ENCODE measurements around the gene CYTH4. TPM values are rescaled to one million over a fixed set of nuclear protein-coding genes. Genes with fewer than 3 reads are reported as not detected.

Gene CYTH4
- total and polyA plus RNA-seq, 10 of the 15 experiments (the other 5 are each of a cell fraction or from before 2014, with no cell fraction given) = 1.5 to 27.3 (median 16.9) TPM

DNA sequence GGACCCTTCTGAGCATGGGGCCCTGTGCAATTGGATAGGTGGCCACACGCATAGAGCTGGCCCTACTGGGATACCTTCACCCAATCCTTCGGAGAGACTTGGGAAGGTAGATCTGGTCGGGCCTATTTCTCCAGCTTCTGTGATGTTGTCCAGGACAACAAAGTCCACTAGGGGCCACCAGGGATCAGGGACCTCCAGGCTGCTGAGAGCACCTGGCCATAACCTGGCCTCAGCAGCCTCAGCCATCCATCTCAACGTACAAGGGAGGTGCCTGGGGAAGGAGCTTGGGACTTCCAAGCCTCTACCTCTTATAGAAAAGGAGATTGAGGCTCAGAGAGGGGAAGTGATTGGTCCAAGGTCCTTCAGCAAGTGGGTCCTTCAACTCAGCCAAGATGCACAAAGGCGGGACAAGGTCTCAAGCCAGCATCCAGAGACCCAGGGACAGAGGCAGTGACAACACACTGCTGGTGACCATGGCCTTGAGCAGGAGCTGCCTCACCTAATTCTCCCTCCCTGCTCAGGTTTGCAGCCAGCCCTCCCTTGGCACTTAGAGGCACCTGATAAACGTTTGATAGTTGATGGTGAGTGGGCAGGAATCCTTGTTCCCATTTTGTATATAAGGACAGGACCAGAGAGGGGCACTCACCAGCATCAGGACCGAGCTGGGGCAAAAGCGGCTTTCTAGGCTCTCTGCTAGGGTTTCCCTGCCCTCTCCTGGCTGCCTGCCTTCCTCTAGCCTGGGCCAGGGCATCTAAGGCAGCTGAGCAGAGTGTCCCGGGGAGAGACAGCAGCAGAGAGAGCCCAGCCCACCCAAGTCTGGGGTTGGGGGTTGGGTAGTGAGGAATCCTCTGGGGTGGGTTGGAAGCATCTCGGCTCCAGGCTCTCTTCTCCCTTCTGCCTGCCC is 42.7 kb upstream of the CYTH4 start:
- ATAC-seq (no peak), FAIRE-seq (no peak), DNase-seq (ENCODE audit: low read depth, low spot score) (no peak)
- Histone ChIP-seq H3K9ac (ENCODE audit: control insufficient read depth, insufficient read depth, low read length) (no peak overlapping the region), H3K27ac (ENCODE audit: control insufficient read depth, insufficient read depth) (no peak overlapping the region; the same call in none of the 2 replicates), H3K27me3 (replicated peaks in 1 of 2; ENCODE audit: control insufficient read depth in 2 of 2, insufficient read depth in 2 of 2, low read length in 1 of 2) (no peaks in the 10 kb centered on the region), H3K79me2 (ENCODE audit: control insufficient read depth, insufficient read depth, low read length) (peaks cover 90% of the 10 kb centered on the region), H3K4me1 (ENCODE audit: control insufficient read depth, insufficient read depth, low read length) (peaks cover 70% of the 10 kb centered on the region), H3K9me3 (replicated peaks; ENCODE audit: control insufficient read depth, insufficient read depth, low read length) (no peaks in the 10 kb centered on the region), H3K4me2 (ENCODE audit: control insufficient read depth, insufficient read depth) (peak overlapping the region; percentile 73), H3K36me3 (ENCODE audit: control insufficient read depth in 2 of 2, insufficient read depth in 2 of 2, low read length in 1 of 2) (peaks cover 29 to 47% of the 10 kb centered on the region in 2 experiments), H4K20me1 (ENCODE audit: control insufficient read depth, insufficient read depth) (peaks cover 7% of the 10 kb centered on the region; the same call in 1 of the 2 replicates), H3K4me3 (peak overlapping the region; percentile 39; the same call in 1 of the 2 replicates), H2AFZ (ENCODE audit: control insufficient read depth, low read depth, low read length) (no peak overlapping the region)
- intact Hi-C loops (cut with micrococcal nuclease; ENCODE audit: unreplicated experiment) (loop anchor here (5.0 kb wide), 1 partner anchor 77 kb away; no protein-coding TSS in a partner anchor), in situ Hi-C loops (cut with MboI) (no loop called here)
- ChIA-PET SMC1A (ENCODE audit: uncharacterized antibody, unreplicated experiment) (interaction anchor here (7.0 to 10.3 kb wide), 4 partner anchors 9 to 22 kb away, joined by 87 to 165 read pairs (median 109); no protein-coding TSS in a partner anchor), CTCF (interaction anchor here (0.6 to 12.8 kb wide), 6 partner anchors 9 to 195 kb away, joined by 3 to 265 read pairs (median 8); no protein-coding TSS in a partner anchor), POLR2A (interaction anchor here (0.7 to 12.5 kb wide), 4 partner anchors 9 to 40 kb away, joined by 3 to 246 read pairs (median 96); no protein-coding TSS in a partner anchor), RAD21 (ENCODE audit: unreplicated experiment) (interaction anchor here (1.1 to 9.8 kb wide), 6 partner anchors 9 to 384 kb away, joined by 3 to 196 read pairs (median 92); no protein-coding TSS in a partner anchor)
- 70% methylated on average over 10 of the region's 10 CpGs for WGBS (ENCODE audit: insufficient coverage, insufficient replicate concordance, low lambda C conversion rate, missing lambda C conversion rate)
- BruUV-seq (replicated peaks) = no TSS peak
- TF ChIP-seq SIN3A (IDR thresholded peaks at IDR 0.05; ENCODE audit: low read depth, low read length) = no peak
- TF ChIP-seq POLR2A (IDR thresholded peaks at IDR 0.05; ENCODE audit: low read depth, low read length) = peak; percentile 1; the same call in 1 of the 2 replicates
- TF ChIP-seq SREBF2 (IDR thresholded peaks at IDR 0.05; ENCODE audit: low read length) = no peak

Measured in GM12878 (cell line).